Measurements from ENCODE around the gene BEX5.

- no peak for TF ChIP-seq POLR2A (IDR thresholded peaks at IDR 0.05)
- TF ChIP-seq CTCF (IDR thresholded peaks at IDR 0.05) = no peak
Measured at GRCh38 chrX:102154218-102154860, 1.4 kb downstream of the BEX5 start.

All from breast epithelium (tissue), 3 donors.